GM12892 (cell line): ENCODE measurements around the gene SLC49A4.
"Not testable (repeated sequence)": the region's sequence is repeated elsewhere in the genome, so short reads cannot be mapped to it uniquely, and the experiment has no call there.

Source experiments
- POLR2A ChIP-seq: IDR thresholded peaks from 2 replicates; pipeline ENCODE4 v1.6.1; 2011; ENCODE audit warnings: low read depth, low read length, control low read depth
- POLR2AphosphoS5 ChIP-seq: IDR thresholded peaks from 2 replicates; pipeline ENCODE4 v1.6.1; 2011; ENCODE audit warnings: low read depth, low read length, control low read depth

DNA sequence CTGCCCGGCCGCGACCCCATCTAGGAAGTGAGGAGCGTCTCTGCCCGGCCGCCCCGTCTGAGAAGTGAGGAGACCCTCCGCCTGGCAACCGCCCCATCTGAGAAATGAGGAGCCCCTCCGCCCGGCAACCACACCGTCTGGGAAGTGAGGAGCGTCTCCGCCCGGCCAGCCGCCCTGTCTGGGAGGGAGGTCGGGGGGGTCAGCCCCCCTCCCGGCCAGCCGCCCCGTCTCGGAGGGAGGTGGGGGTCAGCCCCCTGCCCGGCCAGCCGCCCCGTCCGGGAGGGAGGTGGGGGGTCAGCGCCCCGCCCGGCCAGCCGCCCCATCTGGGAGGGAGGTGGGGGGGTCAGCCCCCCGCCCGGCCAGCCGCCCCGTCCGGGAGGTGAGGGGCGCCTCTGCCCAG lies 47.6 kb upstream of the SLC49A4 start:
- TF ChIP-seq POLR2A, POLR2AphosphoS5: not testable (repeated sequence)
